HCT116 (cell line): ENCODE data around the gene LHX8. TPM values are rescaled to one million over a fixed set of nuclear protein-coding genes. Genes with fewer than 3 reads are reported as not detected.

ENCODE experiments used
- ATAC-seq: fragments of 200-7000 bp; cut with Tn5 transposase; 2 replicates; pipeline ENCODE4 v1.9.1; 2020; ENCODE audit warnings: mild to moderate bottlenecking, moderate library complexity
- BruUV-seq: library from RNA; stranded (reverse); fragments of 400-500 nt; replicated peaks from 2 replicates; lab custom pipeline; 2021; lab: Mats Ljungman, UMichigan
- CTCF ChIA-PET: fragments of 300-600 bp; sonication (Branson Sonifier 250); formaldehyde crosslinking; loops from one replicate; lab custom pipeline; 2021; ENCODE audit warnings: antibody characterized with exemption; lab: Charles Lee
- POLR2A ChIA-PET: fragments of 300-600, 350-600 bp; sonication (Branson Sonifier 250); formaldehyde crosslinking; loops from one replicate; lab custom pipeline; 2021; ENCODE audit warnings: antibody characterized with exemption; lab: Charles Lee
- RAD21 ChIA-PET, 2 experiments: fragments of 300-600 bp; sonication (Branson Sonifier 250); formaldehyde crosslinking; loops; one replicate each; lab custom pipeline; 2023; ENCODE audit warnings: low total read pairs in 2 of 2; ENCODE audit not compliant: uncharacterized antibody in 2 of 2, unreplicated experiment in 2 of 2, low non-redundant PET in 1 of 2; lab: Charles Lee
- DNase-seq: peaks from one replicate; pipeline ENCODE4 v3.0.0-alpha.2; 2010; ENCODE audit warnings: low read depth, low spot score
- H2AFZ ChIP-seq: fragments of 200-600 bp; shearing (Covaris generic), sonication (generic); 2 replicates; pipeline ENCODE4 v1.6.1; 2017; ENCODE audit warnings: low read depth, mixed run types, mixed read lengths, antibody characterized with exemption, low read length; ENCODE audit not compliant: poor library complexity, severe bottlenecking
- H3K27ac ChIP-seq: 2 replicates; pipeline ENCODE4 v1.5.1; 2012; ENCODE audit warnings: low read depth, low read length
- H3K27me3 ChIP-seq: fragments of 200-600 bp; sonication (generic); 2 replicates; pipeline ENCODE4 v1.6.1; 2016; ENCODE audit warnings: mixed run types, low read length, mixed read lengths; ENCODE audit not compliant: insufficient read depth
- H3K36me3 ChIP-seq, 2 experiments: fragments of 200-500 bp in 1 of 2; fragments of 200-600 bp in 1 of 2; sonication (Bioruptor generic) in 1 of 2; sonication (generic) in 1 of 2; 2 replicates each; pipeline versions ENCODE4 v1.5.1 to v1.6.1; 2014 to 2016; ENCODE audit warnings: low read length in 2 of 2, inconsistent platforms in 1 of 2, mixed read lengths in 1 of 2, mixed run types in 1 of 2; ENCODE audit not compliant: insufficient read depth in 2 of 2, control insufficient read depth in 1 of 2
- H3K4me1 ChIP-seq, 2 experiments: fragments of 200-600 bp in 1 of 2; sonication (generic) in 1 of 2; 2 replicates each; pipeline versions ENCODE4 v1.5.1 to v1.6.1; 2012 to 2017; ENCODE audit warnings: low read length in 2 of 2, inconsistent platforms in 1 of 2, mild to moderate bottlenecking in 1 of 2, mixed read lengths in 1 of 2, mixed run types in 1 of 2, moderate library complexity in 1 of 2; ENCODE audit not compliant: insufficient read depth in 2 of 2, control insufficient read depth in 1 of 2
- H3K4me2 ChIP-seq: fragments of 200-600 bp; sonication (generic); 2 replicates; pipeline ENCODE4 v1.6.1; 2017; ENCODE audit warnings: mixed run types, low read length, mixed read lengths
- H3K4me3 ChIP-seq, 2 experiments: fragments of 200-600 bp in 1 of 2; sonication (generic) in 1 of 2; replicated peaks in 1 of 2; 2 replicates each; pipeline ENCODE4 v1.5.1; 2011 to 2016; ENCODE audit warnings: low read length in 2 of 2, control low read depth in 1 of 2, low read depth in 1 of 2, mild to moderate bottlenecking in 1 of 2, mixed read lengths in 1 of 2, mixed run types in 1 of 2
- H3K79me2 ChIP-seq: fragments of 200-600 bp; sonication (generic); 2 replicates; pipeline ENCODE4 v1.6.1; 2017; ENCODE audit warnings: mild to moderate bottlenecking, mixed run types, low read length, moderate library complexity, mixed read lengths; ENCODE audit not compliant: insufficient read depth
- H3K9ac ChIP-seq: fragments of 200-600 bp; sonication (generic); 2 replicates; pipeline ENCODE4 v1.6.1; 2016; ENCODE audit warnings: low read length, mixed read lengths
- H3K9me2 ChIP-seq: fragments of 200-600 bp; sonication (generic), shearing (Covaris generic); 2 replicates; pipeline ENCODE4 v1.6.1; 2017; ENCODE audit warnings: mixed run types, mild to moderate bottlenecking, moderate library complexity; ENCODE audit not compliant: insufficient read depth
- H3K9me3 ChIP-seq, 2 experiments: fragments of 200-500 bp in 1 of 2; fragments of 200-600 bp in 1 of 2; sonication (Bioruptor generic) in 1 of 2; sonication (generic) in 1 of 2; 2 replicates each; pipeline ENCODE4 v1.6.1; 2014 to 2017; ENCODE audit warnings: low read length in 2 of 2, mixed read lengths in 2 of 2, inconsistent platforms in 1 of 2, low read depth in 1 of 2, mild to moderate bottlenecking in 1 of 2, mixed run types in 1 of 2, moderate library complexity in 1 of 2; ENCODE audit not compliant: control insufficient read depth in 1 of 2, insufficient read depth in 1 of 2
- H4K20me1 ChIP-seq: fragments of 200-600 bp; sonication (generic), shearing (Covaris generic); 2 replicates; pipeline ENCODE4 v1.6.1; 2017; ENCODE audit warnings: mixed run types, mild to moderate bottlenecking, moderate library complexity; ENCODE audit not compliant: insufficient read depth
- CBX3 ChIP-seq: IDR thresholded peaks from 2 replicates; pipeline ENCODE4 v1.6.1; 2012; ENCODE audit warnings: low read depth
- CEBPB ChIP-seq: IDR thresholded peaks from 2 replicates; pipeline ENCODE4 v1.6.1; 2012; ENCODE audit warnings: low read depth
- EGR1 ChIP-seq: IDR thresholded peaks from 2 replicates; pipeline ENCODE4 v1.6.1; 2012; ENCODE audit warnings: low read depth
- ELF1 ChIP-seq: IDR thresholded peaks from 2 replicates; pipeline ENCODE4 v1.6.1; 2012; ENCODE audit warnings: low read depth, borderline replicate concordance
- EZH2 ChIP-seq: fragments of 200-600 bp; sonication (generic); IDR thresholded peaks from 2 replicates; pipeline ENCODE4 v1.6.1; 2017; ENCODE audit warnings: antibody characterized with exemption, mixed run types
- EZH2phosphoT487 ChIP-seq: fragments of 200-600 bp; IDR thresholded peaks from 2 replicates; pipeline ENCODE4 v1.6.1; 2018; ENCODE audit warnings: antibody characterized with exemption, borderline replicate concordance
- FOSL1 ChIP-seq: IDR thresholded peaks from 2 replicates; pipeline ENCODE4 v1.6.1; 2012; ENCODE audit warnings: low read depth
- MAX ChIP-seq: IDR thresholded peaks from 2 replicates; pipeline ENCODE4 v1.6.1; 2012
- RAD21 ChIP-seq: IDR thresholded peaks from 2 replicates; pipeline ENCODE4 v1.6.1; 2012; ENCODE audit warnings: low read depth, mild to moderate bottlenecking
- SIN3A ChIP-seq: IDR thresholded peaks from 2 replicates; pipeline ENCODE4 v1.6.1; 2012; ENCODE audit warnings: low read depth
- SRF ChIP-seq: IDR thresholded peaks from 2 replicates; pipeline ENCODE4 v1.6.1; 2012; ENCODE audit warnings: low read depth
- TCF7L2 ChIP-seq: IDR thresholded peaks from 2 replicates; pipeline ENCODE4 v1.7.0; 2011; ENCODE audit warnings: borderline replicate concordance, inconsistent platforms; ENCODE audit not compliant: insufficient read depth, insufficient read length; ENCODE audit errors: extremely low read depth
- ZFX ChIP-seq: fragments of 450-650 bp; IDR thresholded peaks from 2 replicates; pipeline ENCODE4 v1.6.1; 2017
- intact Hi-C: fragments of 100-400 bp; cut with micrococcal nuclease; formaldehyde crosslinking; loops from 2 replicates; pipeline ENCODE4 v1.10.0; 2022
- total RNA-seq: library from RNA; stranded (reverse); gene quantifications from one replicate; pipeline ENCODE4 v1.2.1, GENCODE V29; 2021; ENCODE audit not compliant: unreplicated experiment
- TF ChIP-seq, protein P1 (sequence below): IDR thresholded peaks from 2 replicates; pipeline ENCODE4 v1.6.1; 2011; ENCODE audit warnings: mild to moderate bottlenecking, low read length, moderate library complexity; ENCODE audit not compliant: insufficient replicate concordance; ENCODE audit errors: extremely low read depth
- TF ChIP-seq, protein P2 (sequence below): IDR thresholded peaks from 2 replicates; pipeline ENCODE4 v1.6.1; 2012

The LHX8 gene
- total RNA-seq, 1 experiment from 2014 or later, result not detected

DNA sequence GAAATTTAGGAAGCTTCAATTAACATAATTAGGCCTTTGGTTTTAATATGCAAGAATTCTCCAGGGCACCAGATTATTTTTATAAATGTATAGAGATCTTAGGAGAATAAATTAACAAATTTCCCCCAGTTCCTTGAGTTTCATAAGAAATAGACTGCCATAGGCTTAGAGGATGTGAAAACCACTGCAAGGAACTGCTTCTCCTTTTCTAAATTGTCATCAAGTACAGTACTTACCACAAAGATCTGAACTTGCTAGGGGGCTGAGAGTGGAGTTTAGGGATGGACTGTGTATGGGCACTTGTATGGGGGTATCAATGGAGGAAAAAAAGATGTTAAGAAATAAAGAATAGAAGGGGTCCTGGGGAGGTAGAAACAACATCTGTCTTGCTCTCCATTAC, 31.1 kb downstream of the LHX8 start:
- CTCF ChIA-PET, result no interaction called here
- no peaks in the 10 kb centered on the region for H4K20me1 ChIP-seq
- H2AFZ ChIP-seq, result no peak overlapping the region
- DNase-seq (no peak), ATAC-seq (no peak)
- RAD21 ChIA-PET, result no interaction called here
- no peaks in the 10 kb centered on the region for H3K4me1 ChIP-seq
- no peak overlapping the region for H3K4me2 ChIP-seq
- intact Hi-C loops, result no loop called here
- H3K27ac ChIP-seq, result no peak overlapping the region
- H3K27me3 ChIP-seq, result peaks cover 41% of the 10 kb centered on the region
- no peaks in the 10 kb centered on the region for H3K9me2 ChIP-seq
- no peaks in the 10 kb centered on the region for H3K9me3 ChIP-seq
- BruUV-seq, result no TSS peak
- H3K36me3 ChIP-seq, result no peaks in the 10 kb centered on the region
- H3K4me3 ChIP-seq, result no peak overlapping the region
- no peak overlapping the region for H3K9ac ChIP-seq
- H3K79me2 ChIP-seq, result no peaks in the 10 kb centered on the region
- POLR2A ChIA-PET, result no interaction called here
- TF ChIP-seq, protein P1, sequence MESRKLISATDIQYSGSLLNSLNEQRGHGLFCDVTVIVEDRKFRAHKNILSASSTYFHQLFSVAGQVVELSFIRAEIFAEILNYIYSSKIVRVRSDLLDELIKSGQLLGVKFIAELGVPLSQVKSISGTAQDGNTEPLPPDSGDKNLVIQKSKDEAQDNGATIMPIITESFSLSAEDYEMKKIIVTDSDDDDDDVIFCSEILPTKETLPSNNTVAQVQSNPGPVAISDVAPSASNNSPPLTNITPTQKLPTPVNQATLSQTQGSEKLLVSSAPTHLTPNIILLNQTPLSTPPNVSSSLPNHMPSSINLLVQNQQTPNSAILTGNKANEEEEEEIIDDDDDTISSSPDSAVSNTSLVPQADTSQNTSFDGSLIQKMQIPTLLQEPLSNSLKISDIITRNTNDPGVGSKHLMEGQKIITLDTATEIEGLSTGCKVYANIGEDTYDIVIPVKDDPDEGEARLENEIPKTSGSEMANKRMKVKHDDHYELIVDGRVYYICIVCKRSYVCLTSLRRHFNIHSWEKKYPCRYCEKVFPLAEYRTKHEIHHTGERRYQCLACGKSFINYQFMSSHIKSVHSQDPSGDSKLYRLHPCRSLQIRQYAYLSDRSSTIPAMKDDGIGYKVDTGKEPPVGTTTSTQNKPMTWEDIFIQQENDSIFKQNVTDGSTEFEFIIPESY, result no peak
- TF ChIP-seq, protein P2, sequence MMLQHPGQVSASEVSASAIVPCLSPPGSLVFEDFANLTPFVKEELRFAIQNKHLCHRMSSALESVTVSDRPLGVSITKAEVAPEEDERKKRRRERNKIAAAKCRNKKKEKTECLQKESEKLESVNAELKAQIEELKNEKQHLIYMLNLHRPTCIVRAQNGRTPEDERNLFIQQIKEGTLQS, result no peak
- TF ChIP-seq EGR1 (no peak), CBX3 (no peak), SIN3A (no peak), CEBPB (no peak), MAX (no peak), FOSL1 (no peak), EZH2phosphoT487 (no peak), ZFX (no peak), TCF7L2 (no peak), SRF (no peak), EZH2 (no peak), RAD21 (no peak), ELF1 (no peak)
